Hematopoietic multipotent progenitor cell treated with erythropoietin and hydrocortisone succinate and interleukin-3 and kit ligand, for 17 days (in vitro differentiated cells): Measurements from ENCODE around the gene AKR1C1.
A peak's percentile ranks its signal among the peaks of the same experiment; 100 is the strongest.
"Not testable (repeated sequence)": the region's sequence is repeated elsewhere in the genome, so short reads cannot be mapped to it uniquely, and the experiment has no call there.

Experiments
- DNase-seq: peaks from one replicate; pipeline ENCODE4 v3.0.0-alpha.2; 2015; ENCODE audit warnings: low spot score

The AKR1C1 gene

GRCh38 chr10:4962876-4963814, at the start of gene AKR1C1:
Gene AKR1C1, plus strand, starts transcription at chr10:4963415. Its CDS starts 30 bp downstream, at chr10:4963445.
- DNase-seq, result not testable (repeated sequence)

GRCh38 chr10:4914213-4914850, 48.9 kb upstream of the AKR1C1 start:
- DNase-seq, result no peak

GRCh38 chr10:4916086-4916716, 47.0 kb upstream of the AKR1C1 start:
- no peak for DNase-seq

DNA sequence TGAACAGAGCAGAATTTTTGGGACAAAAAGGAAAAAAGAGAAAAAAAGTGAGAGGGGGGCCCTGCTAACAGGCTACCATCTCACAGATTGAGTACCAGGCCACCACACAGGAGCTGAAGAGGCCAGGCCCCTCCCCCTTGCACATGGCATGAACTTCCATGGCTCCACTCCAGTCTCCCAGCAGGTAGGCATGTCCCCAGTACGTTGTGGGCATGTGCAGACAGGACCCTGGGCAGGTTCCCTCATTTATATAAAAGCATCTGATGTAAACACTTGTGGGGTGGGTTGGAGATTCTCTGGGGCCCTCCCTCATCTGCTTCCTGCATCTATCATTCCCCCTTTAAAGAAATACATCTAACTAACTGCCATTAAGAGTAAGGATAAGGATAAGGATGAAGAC, 45.0 kb upstream of the AKR1C1 start:
- DNase-seq, result no peak

- not testable (repeated sequence) for DNase-seq
These were observed 38.7 kb upstream of the AKR1C1 start for GRCh38 chr10:4924482-4924881.

GRCh38 chr10:4926400-4926799, 36.8 kb upstream of the AKR1C1 start:
- no peak for DNase-seq

DNA sequence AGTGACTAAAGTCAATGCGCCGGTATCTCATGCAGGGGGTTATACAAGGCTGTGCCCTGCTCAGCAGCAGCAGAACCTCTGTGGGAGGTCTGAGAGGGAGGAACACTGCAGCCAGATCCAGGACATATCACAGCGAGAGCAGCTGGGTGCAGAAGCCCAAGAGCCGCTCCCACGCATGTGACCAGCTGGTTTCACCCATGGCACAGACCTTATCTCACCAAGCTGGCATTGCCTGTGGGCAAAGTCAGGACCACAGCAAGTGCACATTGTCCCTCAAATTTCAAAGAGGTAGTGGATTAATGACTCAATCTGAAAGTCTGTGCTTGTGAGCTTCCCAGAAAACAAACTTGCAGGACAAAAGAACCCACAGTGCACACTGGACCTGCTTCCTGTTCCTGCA, 31.6 kb upstream of the AKR1C1 start:
- peak; percentile 26 for DNase-seq

DNA sequence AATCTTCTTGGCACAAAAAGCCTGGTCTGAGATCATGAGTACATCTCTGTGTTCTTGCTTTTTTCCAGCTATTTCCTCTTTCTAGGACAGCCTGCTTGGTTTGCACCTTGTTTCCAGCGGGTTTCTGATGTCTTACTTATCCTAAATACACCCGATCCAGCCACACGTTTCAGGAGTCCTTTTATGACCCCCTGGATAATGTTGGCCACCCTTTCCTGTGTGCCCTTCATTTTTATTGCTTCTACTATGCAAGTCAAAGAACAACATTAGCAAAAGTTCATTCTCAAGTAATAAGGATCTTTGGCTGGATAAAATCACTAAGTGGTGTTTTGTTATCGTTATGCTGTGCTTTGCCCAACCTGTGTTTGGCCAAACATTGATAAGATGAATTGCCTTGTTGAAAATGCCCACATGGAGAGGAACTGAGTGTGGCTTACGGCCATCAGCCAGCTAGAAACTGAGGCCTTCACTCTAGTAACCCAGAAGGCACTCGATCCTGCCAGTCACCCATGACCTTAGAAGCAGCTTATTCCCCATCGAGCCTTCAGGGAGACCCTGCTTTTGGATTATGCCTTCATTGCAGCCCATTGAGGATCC, 28.7 kb upstream of the AKR1C1 start:
- DNase-seq, result no peak

DNA sequence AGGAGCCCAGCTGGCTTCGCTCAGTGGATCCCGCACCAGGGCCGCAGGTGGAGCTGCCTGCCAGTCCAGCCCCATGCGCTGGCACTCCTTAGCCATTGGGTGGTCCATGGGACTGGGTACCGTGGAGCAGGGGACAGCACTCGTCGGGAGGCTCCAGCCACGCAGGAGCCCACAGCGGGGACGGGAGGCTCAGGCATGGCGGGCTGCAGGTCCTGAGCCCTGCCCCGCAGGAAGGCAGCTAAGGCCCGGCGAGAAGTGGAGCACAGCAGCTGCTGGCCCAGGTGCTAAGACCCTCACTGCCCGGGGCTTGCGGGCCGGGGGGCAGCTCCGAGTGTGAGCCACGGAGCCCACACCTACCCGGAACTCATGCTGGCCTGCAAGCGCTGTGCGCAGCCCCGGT, 25.9 kb upstream of the AKR1C1 start:
- DNase-seq, result no peak

DNA sequence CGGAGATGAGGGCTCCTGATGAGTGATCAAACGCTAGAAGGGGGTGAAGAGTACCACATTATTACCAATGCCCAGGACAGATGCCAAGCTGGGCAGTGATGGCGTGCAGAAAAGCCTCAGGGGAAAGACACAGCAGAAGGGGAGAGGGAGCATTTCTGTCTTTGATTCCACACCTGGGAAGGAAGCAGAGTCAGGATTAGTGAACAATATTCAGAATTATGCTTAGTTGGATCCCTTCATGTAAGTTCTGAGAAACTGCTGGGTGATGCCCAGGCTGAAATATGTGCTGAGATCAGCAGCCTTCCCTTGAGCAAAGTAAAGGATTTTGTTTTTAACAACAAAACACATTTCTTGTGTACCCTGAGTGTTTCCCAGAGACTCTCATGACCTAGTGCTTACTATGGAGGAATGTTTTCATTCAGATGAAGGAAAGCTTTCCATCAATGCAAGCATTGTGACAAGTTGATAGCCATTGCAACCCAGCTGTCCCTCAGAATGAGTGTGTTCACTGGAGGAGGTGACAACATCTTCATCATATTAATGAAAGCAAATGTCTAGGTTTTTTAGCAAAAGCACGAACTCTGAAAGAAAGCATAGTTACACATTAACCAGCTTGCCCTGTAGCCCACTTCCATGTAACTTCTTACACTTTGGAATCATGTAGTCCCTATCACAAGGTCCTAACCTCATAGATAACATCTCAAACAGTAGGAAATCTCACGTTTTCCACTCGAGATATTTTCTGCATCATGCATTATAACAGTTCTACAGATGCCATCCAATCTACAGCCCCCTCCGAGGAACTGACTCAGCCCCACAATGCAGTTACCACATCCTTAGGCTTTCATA, 23.8 kb upstream of the AKR1C1 start:
- DNase-seq, result no peak

DNA sequence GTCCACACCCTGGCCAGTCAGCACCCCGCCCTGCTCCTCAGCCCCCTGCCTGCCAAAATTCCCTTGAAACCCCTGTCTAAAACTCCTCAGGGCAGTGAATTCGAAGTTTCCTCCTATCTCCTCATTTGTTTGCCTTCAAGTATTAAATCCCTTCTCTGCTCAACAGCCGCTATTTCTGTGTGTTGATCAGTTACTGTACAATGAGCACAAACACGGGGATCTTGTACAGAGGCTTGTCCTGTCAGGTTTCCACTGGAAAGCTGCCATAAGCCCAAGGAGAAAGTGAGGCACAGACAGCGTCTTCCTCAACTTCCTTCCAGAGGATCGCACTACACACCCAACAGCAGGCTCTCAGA, 23.2 kb upstream of the AKR1C1 start:
- DNase-seq, result not testable (repeated sequence)

DNA sequence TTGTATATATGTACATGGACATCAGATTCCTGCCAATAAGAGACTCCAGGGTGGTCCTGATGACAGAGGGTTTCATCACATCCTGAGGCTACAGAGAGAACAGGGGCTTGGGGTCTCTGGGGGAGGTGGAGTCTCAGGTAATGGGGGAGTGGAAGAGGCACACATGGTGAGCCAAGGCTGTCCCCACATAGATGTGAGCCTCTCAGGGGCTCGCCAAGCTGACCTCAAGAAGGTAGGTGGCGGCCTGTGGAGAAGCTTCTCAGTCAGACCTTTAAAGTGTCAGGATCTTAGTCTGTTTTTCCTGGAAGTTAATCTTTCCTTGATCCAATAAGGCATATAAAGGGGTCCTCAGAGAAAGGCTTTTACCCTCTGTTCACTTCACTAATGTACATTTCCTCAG, 22.3 kb upstream of the AKR1C1 start:
- not testable (repeated sequence) for DNase-seq

DNA sequence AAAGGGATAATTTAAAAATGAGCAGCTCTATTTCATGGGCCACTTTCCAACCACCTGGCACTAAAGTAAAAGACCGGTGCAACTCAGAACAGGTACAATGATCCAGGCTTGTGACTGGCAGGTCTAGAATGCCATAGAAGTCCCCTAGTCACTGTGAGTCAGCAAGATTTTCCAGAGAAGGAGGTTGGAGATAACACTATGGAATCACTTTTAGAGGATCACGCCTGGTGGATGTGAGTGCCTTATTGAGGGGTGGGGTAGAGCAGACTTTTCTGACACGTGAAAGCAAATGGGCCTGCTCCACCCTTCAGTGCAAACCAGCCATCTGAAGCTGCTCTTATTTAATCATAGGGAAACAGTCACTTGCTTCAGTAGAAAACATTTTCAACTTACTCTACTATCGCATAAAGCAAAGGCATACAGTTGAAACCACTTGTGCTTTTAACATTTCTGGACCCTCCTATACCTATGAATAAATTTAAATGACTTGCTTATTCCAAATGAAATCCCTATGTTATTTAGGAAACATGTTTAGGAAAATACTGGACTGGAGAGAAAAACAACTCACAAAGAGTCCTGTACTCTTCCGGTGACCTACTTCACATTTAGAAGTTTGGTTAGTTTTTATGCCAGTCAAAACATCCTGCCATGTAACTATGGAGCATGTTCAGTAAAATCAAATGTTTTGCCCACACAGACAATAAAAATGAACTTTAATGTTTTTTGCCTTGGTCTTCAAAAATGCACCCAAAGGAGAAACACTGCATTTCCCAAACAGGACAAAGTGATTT, 21.5 kb upstream of the AKR1C1 start:
- DNase-seq, result peak; percentile 69

DNA sequence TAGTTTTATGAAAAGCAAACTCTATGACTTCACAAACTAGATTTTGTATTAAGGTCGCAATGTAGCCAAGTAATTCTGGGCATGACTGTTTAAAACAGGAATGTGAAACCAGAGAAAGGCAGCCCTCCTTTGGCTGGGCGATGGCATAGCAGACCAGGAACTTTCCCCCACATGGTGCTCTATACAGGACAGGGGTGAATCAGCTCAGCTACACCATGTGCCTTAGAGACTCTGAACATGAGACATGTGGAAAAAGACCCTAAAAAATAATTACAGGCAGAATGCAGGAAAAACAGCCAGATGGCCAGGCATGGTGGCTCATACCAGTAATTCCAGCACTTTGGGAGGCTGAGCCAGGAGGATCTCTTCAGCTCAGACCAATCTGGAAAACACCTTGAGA, 20.3 kb upstream of the AKR1C1 start:
- DNase-seq, result not testable (repeated sequence)

GRCh38 chr10:4943416-4943815, 19.8 kb upstream of the AKR1C1 start:
- not testable (repeated sequence) for DNase-seq

GRCh38 chr10:4943821-4944220, 19.4 kb upstream of the AKR1C1 start:
- no peak for DNase-seq

- no peak for DNase-seq
These were observed 18.4 kb upstream of the AKR1C1 start for GRCh38 chr10:4944841-4945240.

DNA sequence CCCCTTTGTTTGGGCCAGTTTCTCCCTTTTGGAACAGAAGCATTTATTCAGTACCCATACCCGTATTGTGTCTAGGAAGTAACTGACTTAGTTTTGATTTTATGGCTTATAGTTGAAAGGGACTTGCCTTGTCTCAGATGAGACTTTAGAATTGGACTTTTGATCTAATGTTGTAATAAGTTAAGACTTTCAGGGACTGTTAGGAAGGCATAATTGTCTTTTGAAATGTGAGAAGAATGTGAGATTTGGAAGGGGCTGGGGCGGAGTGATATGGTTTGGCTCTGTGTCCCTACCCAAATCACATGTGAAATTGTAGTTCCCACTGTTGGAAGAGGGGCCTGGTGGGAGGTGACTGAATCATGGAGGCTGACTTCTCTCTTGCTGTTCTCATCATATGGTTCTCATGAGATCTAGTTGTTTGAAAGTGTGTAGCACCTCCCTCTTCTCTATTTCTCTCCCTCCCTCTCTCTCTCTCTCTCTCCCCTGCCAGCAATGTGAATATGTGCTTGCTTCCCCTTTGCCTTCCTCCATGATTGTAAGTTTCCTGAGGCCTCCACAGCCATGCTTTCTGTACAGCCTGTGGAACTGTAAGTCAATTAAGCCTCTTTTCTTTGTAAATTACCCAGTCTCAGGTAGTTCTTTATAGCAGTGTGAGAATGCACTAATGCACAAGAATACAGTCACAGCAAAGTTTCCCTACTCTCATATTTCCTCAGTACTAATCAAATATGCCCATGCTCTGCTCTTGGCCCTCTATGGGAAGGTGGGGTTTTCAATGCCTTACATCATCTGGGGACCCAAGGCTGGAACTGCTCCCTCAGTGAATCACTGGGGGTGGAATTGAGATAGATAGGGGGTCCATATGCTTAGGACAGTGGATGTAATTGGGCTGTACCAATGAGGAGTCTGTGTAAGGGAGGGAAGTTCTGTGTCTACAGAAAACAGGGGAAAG, 17.2 kb upstream of the AKR1C1 start:
- DNase-seq, result no peak

DNA sequence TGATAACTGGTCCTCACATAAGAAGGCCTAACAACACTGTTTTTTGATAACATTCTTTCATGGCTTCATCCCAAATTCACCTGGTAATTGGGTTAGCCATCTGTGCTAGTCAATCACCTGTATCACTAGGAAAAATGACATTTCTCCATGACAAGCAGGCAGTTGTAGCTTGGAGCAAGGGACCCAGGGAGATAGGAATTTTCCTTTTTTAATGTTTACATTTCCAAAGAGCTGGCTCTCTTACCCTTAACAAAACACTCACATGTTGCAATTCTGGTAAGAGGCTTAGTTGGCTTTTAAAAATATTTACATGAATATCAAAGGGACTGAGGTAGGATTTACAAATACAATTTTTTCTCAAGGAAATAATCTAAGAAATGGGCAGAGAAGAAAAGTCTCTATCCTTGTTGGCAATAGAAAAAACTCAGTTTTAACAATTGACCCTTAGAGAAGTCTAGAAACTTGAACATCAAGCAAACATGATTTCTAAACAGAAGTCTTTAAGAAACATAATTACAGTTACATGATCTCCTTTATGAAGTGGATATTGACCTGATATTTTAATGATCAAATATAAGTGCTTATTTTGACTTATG, 16.1 kb upstream of the AKR1C1 start:
- DNase-seq, result no peak
